SH-SY5Y (cell line): ENCODE data around the gene PGAP3.

Experiments
- GATA2 ChIP-seq: IDR thresholded peaks from 2 replicates; pipeline ENCODE4 v1.6.1; 2011; ENCODE audit warnings: mild to moderate bottlenecking, low read depth, low read length
- GATA3 ChIP-seq: IDR thresholded peaks from 2 replicates; pipeline ENCODE4 v1.6.1; 2011; ENCODE audit warnings: low read depth, mild to moderate bottlenecking, low read length, moderate library complexity

PGAP3 gene

GRCh38 chr17:39636927-39637736 is 50.7 kb downstream of the PGAP3 start, which contains the start of gene STARD3:
TSS of gene STARD3 (plus strand) at chr17:39637144. CDS start at chr17:39653532, 16,388 bp downstream.
- TF ChIP-seq GATA2 (no peak), GATA3 (no peak)

DNA sequence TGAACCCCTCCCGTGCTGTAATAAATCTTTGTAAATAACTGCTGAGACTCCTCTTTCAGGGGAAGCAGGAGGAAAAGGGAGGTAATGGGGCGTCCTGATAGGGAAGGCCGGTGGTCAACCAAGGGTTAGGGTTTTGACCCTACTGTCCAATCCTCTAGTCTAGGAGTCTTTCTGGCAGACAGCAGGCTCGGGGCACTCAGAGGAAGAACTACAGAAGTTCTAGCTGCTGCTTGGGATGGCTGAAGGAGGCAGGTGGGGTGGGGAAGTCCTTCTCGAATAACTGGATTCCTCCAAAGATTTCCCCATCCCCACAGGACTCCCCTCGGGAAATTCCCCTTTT is 51.3 kb downstream of the PGAP3 start:
- TF ChIP-seq GATA2 (no peak), GATA3 (no peak)

- TF ChIP-seq GATA3, result no peak
- TF ChIP-seq GATA2, result no peak
These were observed 52.2 kb downstream of the PGAP3 start for GRCh38 chr17:39635614-39636176.

DNA sequence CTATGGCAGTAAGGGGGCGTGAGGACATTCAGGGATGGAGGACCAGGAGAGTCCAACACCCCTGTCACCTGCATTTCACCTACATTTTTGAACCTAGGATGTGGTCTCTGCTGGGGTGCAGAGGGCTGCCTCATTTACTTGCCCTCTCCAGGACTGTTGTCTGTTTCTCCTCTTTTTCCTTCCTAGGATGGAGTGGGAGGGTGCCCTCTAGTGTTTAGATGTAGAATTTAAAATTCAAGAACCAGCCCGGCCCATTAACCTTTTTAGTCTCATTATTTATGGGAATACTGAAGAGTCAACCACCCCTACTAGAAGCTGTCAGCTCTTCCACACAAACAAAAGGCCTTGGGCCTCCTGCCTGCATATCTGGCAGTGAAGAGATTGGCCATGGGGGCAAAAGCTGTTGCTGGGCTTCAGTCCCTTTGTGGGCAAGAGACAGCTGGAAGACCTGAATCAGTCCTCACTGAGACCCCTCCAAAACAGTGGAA is 53.4 kb downstream of the PGAP3 start:
- TF ChIP-seq GATA3, result no peak
- no peak for TF ChIP-seq GATA2

DNA sequence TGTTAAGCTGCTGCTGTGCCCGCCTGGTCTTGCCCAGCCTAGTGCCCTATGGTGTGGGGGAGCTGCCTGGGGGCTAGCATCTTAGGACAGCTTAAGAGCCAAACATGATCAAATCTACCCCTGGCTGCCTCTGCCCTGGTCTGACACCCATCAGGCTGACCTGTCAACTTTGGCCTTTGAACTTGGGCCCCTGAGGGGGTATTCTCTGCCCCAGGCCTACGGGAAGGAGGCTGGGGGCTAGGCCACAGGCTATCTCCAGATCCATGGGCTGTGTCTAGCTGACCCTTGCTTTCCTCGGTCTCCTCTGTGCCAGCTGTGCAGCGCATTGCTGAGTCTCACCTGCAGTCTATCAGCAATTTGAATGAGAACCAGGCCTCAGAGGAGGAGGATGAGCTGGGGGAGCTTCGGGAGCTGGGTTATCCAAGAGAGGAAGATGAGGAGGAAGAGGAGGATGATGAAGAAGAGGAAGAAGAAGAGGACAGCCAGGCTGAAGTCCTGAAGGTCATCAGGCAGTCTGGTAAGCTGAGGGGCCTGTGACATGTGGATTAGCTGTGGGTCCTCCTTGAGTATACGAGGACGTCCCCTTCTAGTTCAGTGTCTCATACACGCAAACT is 54.2 kb downstream of the PGAP3 start:
- TF ChIP-seq GATA2, result no peak
- TF ChIP-seq GATA3, result no peak

GRCh38 chr17:39632153-39632941 is 55.5 kb downstream of the PGAP3 start:
- TF ChIP-seq GATA3, result no peak
- TF ChIP-seq GATA2, result no peak

- TF ChIP-seq GATA3 (no peak), GATA2 (no peak)
These were observed 56.5 kb downstream of the PGAP3 start for GRCh38 chr17:39631403-39631802.

DNA sequence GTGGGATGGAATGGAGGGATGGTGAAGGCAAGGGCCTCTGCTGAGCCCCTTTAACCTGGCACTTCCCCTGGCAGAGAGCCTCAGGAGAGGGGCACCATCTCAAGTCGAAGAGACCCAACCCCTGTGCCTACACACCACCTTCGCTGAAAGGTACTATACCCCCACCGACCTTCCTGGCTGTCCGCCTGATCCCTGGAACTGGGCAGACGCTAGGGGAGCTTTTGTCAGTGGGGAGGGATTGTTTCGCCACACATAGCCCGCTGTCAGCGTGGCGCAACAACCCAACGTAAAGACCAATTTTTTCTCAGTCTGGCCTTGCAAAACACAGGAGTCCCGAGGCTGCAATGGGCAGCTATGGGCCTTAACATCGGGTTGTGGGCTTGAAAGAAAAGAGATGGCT is 58.0 kb downstream of the PGAP3 start:
- TF ChIP-seq GATA3, result no peak
- no peak for TF ChIP-seq GATA2

GRCh38 chr17:39629494-39629880 is 58.4 kb downstream of the PGAP3 start:
- TF ChIP-seq GATA3, result no peak
- TF ChIP-seq GATA2, result no peak

- TF ChIP-seq GATA3 (no peak), GATA2 (no peak)
These were observed 59.0 kb downstream of the PGAP3 start for GRCh38 chr17:39628655-39629493.

- TF ChIP-seq GATA3 (no peak), GATA2 (no peak)
These were observed 59.9 kb downstream of the PGAP3 start for GRCh38 chr17:39627712-39628516.

- TF ChIP-seq GATA3, result no peak
These were observed 60.7 kb downstream of the PGAP3 start for GRCh38 chr17:39627047-39627711.
